Panc1 (cell line): ENCODE results near the gene ARPC4.

ENCODE experiments used
- POLR2AphosphoS5 ChIP-seq: IDR thresholded peaks from 2 replicates; pipeline ENCODE4 v1.6.1; 2012; ENCODE audit warnings: mild to moderate bottlenecking, low read depth, low read length, moderate library complexity
- SIN3A ChIP-seq: IDR thresholded peaks from 2 replicates; pipeline ENCODE4 v1.6.1; 2012; ENCODE audit warnings: low read depth, mild to moderate bottlenecking, low read length, moderate library complexity, borderline replicate concordance; ENCODE audit not compliant: insufficient read depth
- TCF7L2 ChIP-seq: IDR thresholded peaks from 2 replicates; pipeline ENCODE4 v1.6.1; 2011; ENCODE audit warnings: mild to moderate bottlenecking, low read depth, low read length, inconsistent platforms
- TF ChIP-seq, protein P1 (sequence below): fragments of 450-650 bp; IDR thresholded peaks from 2 replicates; pipeline ENCODE4 v1.5.1; 2017; ENCODE audit warnings: mild to moderate bottlenecking

DNA sequence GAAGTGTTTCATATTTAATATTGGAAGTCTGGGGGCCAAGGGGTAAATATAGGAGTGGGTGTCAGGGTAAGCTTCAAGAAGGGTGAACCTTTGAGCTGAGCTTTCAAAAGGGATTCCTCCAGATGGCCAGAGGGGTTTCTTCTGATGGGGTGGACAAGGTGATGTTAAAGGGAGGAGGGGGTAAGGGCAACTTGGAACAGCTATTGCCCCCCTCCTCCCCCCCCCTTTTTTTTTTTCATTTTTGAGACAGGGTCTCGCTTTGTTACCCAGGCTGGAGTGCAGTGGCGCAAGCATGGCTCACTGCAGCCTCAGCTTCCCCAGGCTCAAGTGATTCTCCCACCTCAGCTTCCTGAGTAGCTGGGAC, 15.1 kb downstream of the ARPC4 start:
- TF ChIP-seq, protein P1, sequence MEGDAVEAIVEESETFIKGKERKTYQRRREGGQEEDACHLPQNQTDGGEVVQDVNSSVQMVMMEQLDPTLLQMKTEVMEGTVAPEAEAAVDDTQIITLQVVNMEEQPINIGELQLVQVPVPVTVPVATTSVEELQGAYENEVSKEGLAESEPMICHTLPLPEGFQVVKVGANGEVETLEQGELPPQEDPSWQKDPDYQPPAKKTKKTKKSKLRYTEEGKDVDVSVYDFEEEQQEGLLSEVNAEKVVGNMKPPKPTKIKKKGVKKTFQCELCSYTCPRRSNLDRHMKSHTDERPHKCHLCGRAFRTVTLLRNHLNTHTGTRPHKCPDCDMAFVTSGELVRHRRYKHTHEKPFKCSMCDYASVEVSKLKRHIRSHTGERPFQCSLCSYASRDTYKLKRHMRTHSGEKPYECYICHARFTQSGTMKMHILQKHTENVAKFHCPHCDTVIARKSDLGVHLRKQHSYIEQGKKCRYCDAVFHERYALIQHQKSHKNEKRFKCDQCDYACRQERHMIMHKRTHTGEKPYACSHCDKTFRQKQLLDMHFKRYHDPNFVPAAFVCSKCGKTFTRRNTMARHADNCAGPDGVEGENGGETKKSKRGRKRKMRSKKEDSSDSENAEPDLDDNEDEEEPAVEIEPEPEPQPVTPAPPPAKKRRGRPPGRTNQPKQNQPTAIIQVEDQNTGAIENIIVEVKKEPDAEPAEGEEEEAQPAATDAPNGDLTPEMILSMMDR: no peak
- peak; percentile 1; the same call in 1 of the 2 replicates for TF ChIP-seq POLR2AphosphoS5
- no peak for TF ChIP-seq SIN3A
- TF ChIP-seq TCF7L2: no peak
